ENCODE results near the gene HYAL3.
"Not testable (repeated sequence)": the region's sequence is repeated elsewhere in the genome, so short reads cannot be mapped to it uniquely, and the experiment has no call there.

HYAL3 gene

GRCh38 chr3:50294492-50295403, 4.5 kb downstream of the HYAL3 start:
- DNase-seq: no peak
- TF ChIP-seq GATA1 (IDR thresholded peaks at IDR 0.05; ENCODE audit: low read depth, low read length): no peak
- TF ChIP-seq POLR2A (IDR thresholded peaks at IDR 0.05; ENCODE audit: low read length): peak; percentile 23

GRCh38 chr3:50294089-50294488, 5.1 kb downstream of the HYAL3 start:
- no peak for TF ChIP-seq GATA1 (IDR thresholded peaks at IDR 0.05; ENCODE audit: low read depth, low read length)
- TF ChIP-seq POLR2A (IDR thresholded peaks at IDR 0.05; ENCODE audit: low read length): peak; percentile 2
- no peak for DNase-seq

- no peak for DNase-seq
- TF ChIP-seq GATA1 (IDR thresholded peaks at IDR 0.05; ENCODE audit: low read depth, low read length) (no peak), POLR2A (IDR thresholded peaks at IDR 0.05; ENCODE audit: low read length) (no peak)
Observed at GRCh38 chr3:50293079-50293801, 6.0 kb downstream of the HYAL3 start.

GRCh38 chr3:50292159-50293078, 6.8 kb downstream of the HYAL3 start, which contains the start of gene IFRD2:
TSS of gene IFRD2 (minus strand) at chr3:50292429. CDS start at chr3:50292274, 155 bp downstream.
- DNase-seq: peak; percentile 99
- TF ChIP-seq POLR2A (IDR thresholded peaks at IDR 0.05; ENCODE audit: low read length): peak; percentile 84
- TF ChIP-seq GATA1 (IDR thresholded peaks at IDR 0.05; ENCODE audit: low read depth, low read length): no peak

GRCh38 chr3:50290161-50290641, 9.0 kb downstream of the HYAL3 start:
- TF ChIP-seq GATA1 (IDR thresholded peaks at IDR 0.05; ENCODE audit: low read depth, low read length) (no peak), POLR2A (IDR thresholded peaks at IDR 0.05; ENCODE audit: low read length) (no peak)
- no peak for DNase-seq

- TF ChIP-seq POLR2A (IDR thresholded peaks at IDR 0.05; ENCODE audit: low read length) (no peak), GATA1 (IDR thresholded peaks at IDR 0.05; ENCODE audit: low read depth, low read length) (no peak)
- DNase-seq: no peak
Observed at GRCh38 chr3:50289130-50289529, 10.1 kb downstream of the HYAL3 start.

- no peak for DNase-seq
- TF ChIP-seq GATA1 (IDR thresholded peaks at IDR 0.05; ENCODE audit: low read depth, low read length) (no peak), POLR2A (IDR thresholded peaks at IDR 0.05; ENCODE audit: low read length) (no peak)
Observed at GRCh38 chr3:50288387-50289007, 10.7 kb downstream of the HYAL3 start.

- TF ChIP-seq POLR2A (IDR thresholded peaks at IDR 0.05; ENCODE audit: low read length): no peak
- no peak for TF ChIP-seq GATA1 (IDR thresholded peaks at IDR 0.05; ENCODE audit: low read depth, low read length)
- DNase-seq: no peak
Observed at GRCh38 chr3:50287262-50287661, 11.9 kb downstream of the HYAL3 start.

GRCh38 chr3:50286322-50287227, 12.6 kb downstream of the HYAL3 start:
- TF ChIP-seq GATA1 (IDR thresholded peaks at IDR 0.05; ENCODE audit: low read depth, low read length): no peak
- no peak for TF ChIP-seq POLR2A (IDR thresholded peaks at IDR 0.05; ENCODE audit: low read length)

GRCh38 chr3:50284121-50284520, 15.1 kb downstream of the HYAL3 start:
- DNase-seq: not testable (repeated sequence)

More at GRCh38 chr3:50286322-50287227, 12.6 kb downstream of the HYAL3 start:
- DNase-seq: no peak

- no peak for TF ChIP-seq GATA1 (IDR thresholded peaks at IDR 0.05; ENCODE audit: low read depth, low read length)
- no peak for TF ChIP-seq POLR2A (IDR thresholded peaks at IDR 0.05; ENCODE audit: low read length)
- DNase-seq: no peak
Observed at GRCh38 chr3:50279255-50280016, 19.8 kb downstream of the HYAL3 start.

All from erythroblast (primary cell).